ENCODE measurements around the gene ECM1. TPM values are rescaled to one million over a fixed set of nuclear protein-coding genes. Genes with fewer than 3 reads are reported as not detected.
A peak's percentile ranks its signal among the peaks of the same experiment; 100 is the strongest.

Gene ECM1
- total RNA-seq, 1 donor from 2014 or later, result 31.5 TPM

DNA sequence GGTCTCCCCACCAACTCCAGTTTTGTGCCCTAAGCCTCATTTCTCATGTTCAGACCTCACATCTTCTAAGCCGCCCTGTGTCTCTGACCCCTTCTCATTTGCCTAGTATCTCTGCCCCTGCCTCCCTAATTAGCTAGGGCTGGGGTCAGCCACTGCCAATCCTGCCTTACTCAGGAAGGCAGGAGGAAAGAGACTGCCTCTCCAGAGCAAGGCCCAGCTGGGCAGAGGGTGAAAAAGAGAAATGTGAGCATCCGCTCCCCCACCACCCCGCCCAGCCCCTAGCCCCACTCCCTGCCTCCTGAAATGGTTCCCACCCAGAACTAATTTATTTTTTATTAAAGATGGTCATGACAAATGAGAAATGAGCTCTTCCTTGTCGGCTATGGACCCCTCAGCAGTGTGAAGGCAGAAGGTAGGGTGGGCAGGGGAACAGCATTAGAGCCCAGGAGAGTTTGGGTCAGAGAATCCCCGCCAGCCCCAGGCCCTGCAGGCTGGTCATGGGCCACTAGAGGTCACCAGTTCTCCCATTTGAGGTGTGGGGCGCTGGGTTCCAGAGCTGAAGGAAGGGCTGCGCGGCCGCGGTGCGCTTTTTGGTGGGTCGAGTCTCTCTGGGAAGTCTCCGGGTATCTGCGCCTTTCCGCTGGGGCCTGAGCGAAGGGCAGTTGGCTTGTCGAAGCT lies 52.8 kb downstream of the ECM1 start:
- H3K4me3 Mint-ChIP-seq, result peak overlapping the region; percentile 96
- peak; percentile 93 for DNase-seq (ENCODE audit: extremely low spot score, unreplicated experiment)
- H3K4me1 Mint-ChIP-seq (ENCODE audit: unreplicated experiment), result peaks cover 38% of the 10 kb centered on the region
- H3K27me3 Mint-ChIP-seq, result no peaks in the 10 kb centered on the region
- H3K9me3 Mint-ChIP-seq, result no peaks in the 10 kb centered on the region
- TF ChIP-seq, protein P1, sequence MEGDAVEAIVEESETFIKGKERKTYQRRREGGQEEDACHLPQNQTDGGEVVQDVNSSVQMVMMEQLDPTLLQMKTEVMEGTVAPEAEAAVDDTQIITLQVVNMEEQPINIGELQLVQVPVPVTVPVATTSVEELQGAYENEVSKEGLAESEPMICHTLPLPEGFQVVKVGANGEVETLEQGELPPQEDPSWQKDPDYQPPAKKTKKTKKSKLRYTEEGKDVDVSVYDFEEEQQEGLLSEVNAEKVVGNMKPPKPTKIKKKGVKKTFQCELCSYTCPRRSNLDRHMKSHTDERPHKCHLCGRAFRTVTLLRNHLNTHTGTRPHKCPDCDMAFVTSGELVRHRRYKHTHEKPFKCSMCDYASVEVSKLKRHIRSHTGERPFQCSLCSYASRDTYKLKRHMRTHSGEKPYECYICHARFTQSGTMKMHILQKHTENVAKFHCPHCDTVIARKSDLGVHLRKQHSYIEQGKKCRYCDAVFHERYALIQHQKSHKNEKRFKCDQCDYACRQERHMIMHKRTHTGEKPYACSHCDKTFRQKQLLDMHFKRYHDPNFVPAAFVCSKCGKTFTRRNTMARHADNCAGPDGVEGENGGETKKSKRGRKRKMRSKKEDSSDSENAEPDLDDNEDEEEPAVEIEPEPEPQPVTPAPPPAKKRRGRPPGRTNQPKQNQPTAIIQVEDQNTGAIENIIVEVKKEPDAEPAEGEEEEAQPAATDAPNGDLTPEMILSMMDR (conservative IDR thresholded peaks at IDR 0.05), result peak; percentile 89
- peak overlapping the region; percentile 100 for H3K27ac Mint-ChIP-seq
- no peaks in the 10 kb centered on the region for H3K36me3 Mint-ChIP-seq

DNA sequence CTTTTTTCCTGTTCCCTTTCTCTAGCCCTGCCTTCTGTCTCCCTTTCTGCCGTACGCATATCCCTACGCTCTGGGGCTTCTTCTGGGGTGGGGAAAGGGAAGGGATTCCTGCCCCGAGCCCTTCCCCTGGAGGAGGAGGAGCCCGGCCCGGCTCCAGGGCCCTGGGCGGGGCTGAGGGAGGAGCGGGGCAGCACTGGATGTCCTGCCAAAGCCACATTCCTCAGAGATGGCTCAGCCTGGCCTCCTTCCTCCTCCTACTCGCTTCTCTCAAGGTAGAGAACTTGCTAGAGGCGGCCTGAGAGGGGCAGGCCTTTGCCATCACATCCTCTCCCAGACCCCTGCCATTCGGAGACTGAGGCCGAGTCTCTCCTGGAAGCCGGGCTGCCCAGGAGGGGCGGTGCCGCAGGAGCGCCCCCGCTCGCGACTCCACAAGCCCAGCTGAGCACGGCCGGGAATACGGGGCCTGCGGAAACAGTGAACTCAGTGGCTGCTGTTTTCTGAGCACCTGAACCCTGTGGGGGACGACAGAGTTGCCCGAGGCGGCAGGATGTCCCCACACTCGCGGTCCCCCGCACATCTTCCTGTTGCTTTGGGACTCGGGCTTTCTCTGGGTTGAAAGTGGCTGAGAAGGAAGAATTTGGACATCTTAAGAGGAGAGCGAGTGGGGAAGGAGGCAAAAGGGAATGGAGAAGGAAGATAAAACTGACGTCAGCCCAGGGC lies 53.5 kb downstream of the ECM1 start:
- peak overlapping the region; percentile 96 for H3K4me3 Mint-ChIP-seq
- TF ChIP-seq, protein P1 (conservative IDR thresholded peaks at IDR 0.05), result no peak
- H3K9me3 Mint-ChIP-seq, result no peaks in the 10 kb centered on the region
- H3K27ac Mint-ChIP-seq, result peak overlapping the region; percentile 100
- peak; percentile 92 for DNase-seq (ENCODE audit: extremely low spot score, unreplicated experiment)
- peaks cover 38% of the 10 kb centered on the region for H3K4me1 Mint-ChIP-seq (ENCODE audit: unreplicated experiment)
- no peaks in the 10 kb centered on the region for H3K27me3 Mint-ChIP-seq
- no peaks in the 10 kb centered on the region for H3K36me3 Mint-ChIP-seq

DNA sequence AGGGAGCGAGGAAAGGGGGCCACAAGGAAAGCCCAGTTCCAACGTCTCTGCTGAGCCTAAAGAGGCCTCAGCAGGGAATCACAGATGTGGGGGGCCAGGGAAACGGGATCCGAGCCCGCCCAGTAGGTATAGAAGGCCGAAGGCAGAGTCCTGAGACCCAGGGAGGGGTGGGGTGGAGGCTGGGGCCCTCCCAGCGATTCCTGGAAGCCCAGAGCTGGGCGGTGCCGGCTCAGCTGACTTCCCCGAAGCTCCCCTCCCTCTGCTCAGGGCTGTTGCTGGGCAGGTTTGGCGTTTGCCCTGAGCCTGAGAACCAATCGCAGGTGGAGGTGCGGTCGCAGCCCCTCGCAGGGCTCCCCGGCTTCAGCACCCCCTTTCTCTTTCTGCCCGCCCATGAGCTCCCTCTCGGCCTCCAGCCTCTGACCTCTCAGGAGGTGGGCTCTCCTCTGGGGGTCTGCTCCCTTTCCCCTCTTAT lies 54.1 kb downstream of the ECM1 start:
- no peaks in the 10 kb centered on the region for H3K9me3 Mint-ChIP-seq
- H3K27me3 Mint-ChIP-seq, result no peaks in the 10 kb centered on the region
- peak; percentile 90 for DNase-seq (ENCODE audit: extremely low spot score, unreplicated experiment)
- peaks cover 38% of the 10 kb centered on the region for H3K4me1 Mint-ChIP-seq (ENCODE audit: unreplicated experiment)
- H3K27ac Mint-ChIP-seq, result peak overlapping the region; percentile 100
- peak overlapping the region; percentile 96 for H3K4me3 Mint-ChIP-seq
- TF ChIP-seq, protein P1 (conservative IDR thresholded peaks at IDR 0.05), result no peak
- H3K36me3 Mint-ChIP-seq, result no peaks in the 10 kb centered on the region

DNA sequence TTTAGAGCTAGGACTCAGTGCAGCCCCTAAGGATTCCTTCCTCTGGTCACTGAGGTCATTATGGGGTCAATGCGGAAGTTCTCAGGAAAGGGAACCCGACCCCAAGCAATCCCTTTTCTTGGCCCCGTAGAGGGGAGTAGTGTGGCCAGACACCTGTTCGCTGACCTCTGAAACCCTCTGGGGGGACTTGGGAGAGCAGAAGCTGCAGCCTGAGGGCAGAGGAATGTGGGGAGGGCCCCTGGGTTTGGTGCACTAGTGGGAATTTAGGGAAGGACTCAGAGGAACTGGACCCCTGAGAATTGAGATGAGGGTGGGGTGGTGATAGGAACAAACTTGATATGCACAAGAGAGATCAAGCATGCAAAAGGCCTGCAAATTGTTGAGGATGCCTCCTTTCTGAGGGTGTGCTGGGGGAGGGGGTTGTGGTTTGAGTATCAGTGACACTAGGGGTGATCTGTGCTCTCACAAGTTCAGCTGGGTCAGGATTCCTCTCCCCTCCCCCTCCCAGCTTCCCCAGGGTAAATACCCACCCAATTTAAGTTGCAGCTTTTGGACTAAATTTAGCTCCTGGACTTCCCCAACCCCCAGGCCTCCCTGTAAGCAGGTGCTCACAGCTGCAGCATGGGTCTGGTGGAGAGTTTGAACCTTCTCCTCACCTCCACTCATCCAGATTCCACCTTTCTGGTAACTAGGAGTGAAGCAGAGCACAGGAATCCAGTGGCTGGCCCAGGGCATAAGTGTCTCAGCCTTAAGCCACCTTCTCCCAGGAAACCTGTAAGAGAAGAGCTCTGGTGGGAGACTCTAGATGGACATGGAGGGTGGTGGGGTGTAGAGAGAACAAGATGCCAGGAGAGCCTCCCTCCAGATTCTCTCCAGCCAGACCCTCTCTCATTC lies 54.8 kb downstream of the ECM1 start:
- TF ChIP-seq, protein P1 (conservative IDR thresholded peaks at IDR 0.05), result no peak
- no peak for DNase-seq (ENCODE audit: extremely low spot score, unreplicated experiment)
- Mint-ChIP-seq H3K4me1 (ENCODE audit: unreplicated experiment) (peaks cover 45% of the 10 kb centered on the region), H3K27ac (peak overlapping the region; percentile 100), H3K4me3 (peak overlapping the region; percentile 96), H3K9me3 (no peaks in the 10 kb centered on the region), H3K36me3 (no peaks in the 10 kb centered on the region), H3K27me3 (no peaks in the 10 kb centered on the region)

Small RNA genes lying within 50 kb of the gene (microRNA-seq; reads per million reads assigned to microRNA genes)
- gene MIR4257 (not detected), gene MIR6878 (not detected)

Other genes with a start within 250 kb of the ECM1 start
- gene APH1A, start 239.1 kb upstream of the ECM1 start, total RNA-seq (ENCODE audit: low replicate concordance), result 148 and 174 TPM in 2 replicates
- 3.8 and 29.6 TPM in 2 replicates for gene C1orf54, start 235.3 kb upstream of the ECM1 start, total RNA-seq (ENCODE audit: low replicate concordance)
- gene CIART, start 225.6 kb upstream of the ECM1 start, total RNA-seq (ENCODE audit: low replicate concordance), result 1.4 and 5.1 TPM in 2 replicates
- gene MRPS21, start 214.2 kb upstream of the ECM1 start, total RNA-seq (ENCODE audit: low replicate concordance), result 81.7 and 84.4 TPM in 2 replicates
- gene PRPF3, start 186.6 kb upstream of the ECM1 start, total RNA-seq (ENCODE audit: low replicate concordance), result 52.5 and 70.2 TPM in 2 replicates
- 30.9 and 37.8 TPM in 2 replicates for gene RPRD2, start 144.0 kb upstream of the ECM1 start, total RNA-seq (ENCODE audit: low replicate concordance)
- gene TARS2, start 20.7 kb upstream of the ECM1 start, total RNA-seq (ENCODE audit: low replicate concordance), result 30.2 and 36.6 TPM in 2 replicates
- gene FALEC, start 7.6 kb downstream of the ECM1 start, total RNA-seq (ENCODE audit: low replicate concordance), result 0.55 and 0.80 TPM in 2 replicates
- 12.5 and 24.6 TPM in 2 replicates for gene ADAMTSL4, start 41.3 kb downstream of the ECM1 start, total RNA-seq (ENCODE audit: low replicate concordance)
- gene MCL1, start 71.5 kb downstream of the ECM1 start, total RNA-seq (ENCODE audit: low replicate concordance), result 187 and 280 TPM in 2 replicates
- gene ENSA, start 121.5 kb downstream of the ECM1 start, total RNA-seq (ENCODE audit: low replicate concordance), result 153 and 185 TPM in 2 replicates
- 30.9 and 40.5 TPM in 2 replicates for gene GOLPH3L, start 189.0 kb downstream of the ECM1 start, total RNA-seq (ENCODE audit: low replicate concordance)
- not detected in 2 replicates for gene HORMAD1, start 212.8 kb downstream of the ECM1 start, total RNA-seq (ENCODE audit: low replicate concordance)

Data from type B pancreatic cell (in vitro differentiated cells).